ENCODE measurements around the gene TESMIN.

TESMIN gene

DNA sequence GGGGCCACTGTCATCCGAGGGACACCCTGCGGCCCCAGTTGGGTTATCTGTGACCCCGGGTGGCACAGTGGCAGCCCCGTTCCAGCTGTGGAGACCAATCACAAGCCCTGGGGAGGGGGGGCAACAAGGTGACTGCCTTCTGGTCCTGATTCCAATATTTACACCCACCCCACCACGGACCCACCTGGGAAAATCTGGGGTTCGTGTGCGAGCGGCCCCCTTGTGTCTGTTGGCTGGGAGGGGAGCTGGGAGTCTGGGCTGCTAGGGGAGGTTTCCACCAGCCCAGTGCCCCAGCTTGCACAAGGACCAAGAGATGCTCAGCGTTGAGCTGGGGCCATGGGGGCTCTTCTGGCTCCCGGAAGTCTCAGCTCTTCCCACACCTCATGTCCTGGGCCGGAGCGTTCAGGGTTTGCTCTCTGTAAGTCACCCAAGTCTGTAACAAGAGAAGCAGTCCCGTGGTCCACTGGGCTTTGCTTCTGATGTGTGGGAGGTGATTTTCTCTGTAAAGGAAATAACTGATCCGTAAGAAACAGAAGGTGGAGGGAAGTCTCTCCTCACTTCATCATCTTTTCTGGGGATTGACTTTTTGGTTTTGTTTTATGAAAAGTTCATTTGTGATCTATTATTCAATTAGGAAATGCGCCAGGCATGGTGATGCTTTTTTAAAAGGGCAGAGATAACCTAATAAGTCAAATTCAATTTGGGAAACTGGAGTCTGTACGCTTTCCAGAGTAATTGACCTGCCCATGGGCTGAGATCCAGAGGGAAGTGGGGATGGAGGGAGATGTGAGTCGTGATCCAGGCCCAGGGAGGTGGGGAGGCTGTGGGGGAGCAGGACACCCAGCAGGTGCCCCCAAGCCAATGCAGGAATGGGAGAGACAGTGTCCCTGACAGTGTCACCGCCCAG is 89.4 kb downstream of the TESMIN start:
- no peak for DNase-seq (ENCODE audit: low read depth in 2 of 3, low spot score in 1 of 3)

DNA sequence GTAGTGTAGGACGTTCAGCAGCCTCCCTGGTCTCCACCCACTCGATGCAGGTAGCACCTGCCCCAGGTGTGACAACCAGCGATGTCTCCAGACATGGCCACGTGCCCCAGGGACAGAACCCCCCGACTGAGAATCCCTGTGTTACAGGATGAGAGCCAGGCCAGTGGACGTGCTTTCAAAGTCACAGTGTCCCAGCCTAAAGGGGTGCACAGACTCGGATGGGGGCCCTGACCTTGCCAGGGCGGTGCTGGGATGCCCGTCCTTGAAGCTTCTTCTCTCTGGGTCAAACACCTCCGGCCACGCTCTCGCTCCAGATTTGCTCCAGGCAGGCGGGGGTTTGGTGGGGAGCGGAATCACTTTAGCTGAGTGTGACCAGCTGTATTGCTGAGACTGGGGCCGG is 90.3 kb downstream of the TESMIN start:
- DNase-seq (ENCODE audit: low read depth in 2 of 3, low spot score in 1 of 3): no peak

GRCh38 chr11:68660066-68660810 is 91.1 kb downstream of the TESMIN start:
- DNase-seq (ENCODE audit: low read depth in 2 of 3, low spot score in 1 of 3): no peak

- DNase-seq (ENCODE audit: low read depth in 2 of 3, low spot score in 1 of 3): no peak
Observed at GRCh38 chr11:68659158-68659921, 92.0 kb downstream of the TESMIN start.

DNA sequence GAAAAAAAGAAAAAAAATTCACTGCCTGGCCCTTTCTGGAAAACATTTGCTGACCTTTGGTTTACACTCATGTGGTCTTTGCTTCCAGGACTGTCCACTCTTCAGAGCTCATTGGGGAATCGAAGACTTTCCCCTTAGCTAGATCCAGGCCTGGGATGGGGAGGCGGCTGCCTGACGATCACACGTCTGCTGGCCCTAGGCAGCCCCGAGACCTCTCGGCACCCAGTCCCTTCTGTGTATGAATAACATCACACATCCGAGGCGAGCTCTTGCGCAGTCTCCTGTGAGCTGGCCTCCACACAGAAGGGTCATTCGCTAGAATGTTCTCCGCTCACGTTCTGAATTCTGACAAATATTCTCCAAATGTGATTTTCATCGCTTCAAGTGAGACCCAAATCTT is 92.7 kb downstream of the TESMIN start:
- DNase-seq (ENCODE audit: low read depth in 2 of 3, low spot score in 1 of 3): no peak

- no peak for DNase-seq (ENCODE audit: low read depth in 2 of 3, low spot score in 1 of 3)
Observed at GRCh38 chr11:68658097-68658496, 93.2 kb downstream of the TESMIN start.

Data from stimulated activated CD4-positive, alpha-beta T cell treated with anti-CD3 and anti-CD28 coated beads, Interleukin-12 subunit alpha, Interleukin-12 subunit beta, amount 100 ng/mL, for 48 hours (primary cell).